NB4 (cell line): ENCODE data around the gene ZFHX3.

Experiments used
- MYC ChIP-seq: IDR thresholded peaks from 2 replicates; pipeline ENCODE4 v1.6.1; 2011; ENCODE audit warnings: low read depth, low read length
- POLR2A ChIP-seq: IDR thresholded peaks from 2 replicates; pipeline ENCODE4 v1.6.1; 2011; ENCODE audit warnings: mild to moderate bottlenecking; ENCODE audit not compliant: insufficient read length; ENCODE audit errors: extremely low read depth
- TF ChIP-seq, protein P1 (sequence below): IDR thresholded peaks from one replicate; pipeline ENCODE4 v1.5.1; 2012; ENCODE audit warnings: low read depth, low read length
- TF ChIP-seq, protein P2 (sequence below): IDR thresholded peaks from 2 replicates; pipeline ENCODE4 v1.6.1; 2011; ENCODE audit warnings: low read depth, low read length

DNA sequence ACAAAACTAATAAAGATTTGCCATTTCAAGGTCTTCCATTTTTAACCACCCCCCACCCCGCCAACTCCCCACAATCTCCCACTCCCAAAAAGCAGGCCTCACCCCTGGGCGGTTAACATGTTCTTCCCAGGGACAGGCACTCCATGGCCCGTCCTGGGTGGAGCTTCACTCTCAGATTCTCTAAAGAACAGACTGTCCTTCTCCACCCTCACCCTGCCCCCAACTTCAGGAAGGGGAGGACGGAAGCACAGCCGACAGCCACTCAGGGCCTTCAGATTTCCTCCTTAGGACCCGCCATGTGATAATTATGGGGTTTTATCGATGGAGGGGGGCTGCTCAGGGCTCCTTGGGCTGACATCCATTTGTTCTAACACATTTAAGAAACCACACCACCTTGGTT is 61.9 kb downstream of the ZFHX3 start:
- TF ChIP-seq POLR2A (no peak), MYC (no peak)
- TF ChIP-seq, protein P1, sequence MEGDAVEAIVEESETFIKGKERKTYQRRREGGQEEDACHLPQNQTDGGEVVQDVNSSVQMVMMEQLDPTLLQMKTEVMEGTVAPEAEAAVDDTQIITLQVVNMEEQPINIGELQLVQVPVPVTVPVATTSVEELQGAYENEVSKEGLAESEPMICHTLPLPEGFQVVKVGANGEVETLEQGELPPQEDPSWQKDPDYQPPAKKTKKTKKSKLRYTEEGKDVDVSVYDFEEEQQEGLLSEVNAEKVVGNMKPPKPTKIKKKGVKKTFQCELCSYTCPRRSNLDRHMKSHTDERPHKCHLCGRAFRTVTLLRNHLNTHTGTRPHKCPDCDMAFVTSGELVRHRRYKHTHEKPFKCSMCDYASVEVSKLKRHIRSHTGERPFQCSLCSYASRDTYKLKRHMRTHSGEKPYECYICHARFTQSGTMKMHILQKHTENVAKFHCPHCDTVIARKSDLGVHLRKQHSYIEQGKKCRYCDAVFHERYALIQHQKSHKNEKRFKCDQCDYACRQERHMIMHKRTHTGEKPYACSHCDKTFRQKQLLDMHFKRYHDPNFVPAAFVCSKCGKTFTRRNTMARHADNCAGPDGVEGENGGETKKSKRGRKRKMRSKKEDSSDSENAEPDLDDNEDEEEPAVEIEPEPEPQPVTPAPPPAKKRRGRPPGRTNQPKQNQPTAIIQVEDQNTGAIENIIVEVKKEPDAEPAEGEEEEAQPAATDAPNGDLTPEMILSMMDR, result no peak
- TF ChIP-seq, protein P2, sequence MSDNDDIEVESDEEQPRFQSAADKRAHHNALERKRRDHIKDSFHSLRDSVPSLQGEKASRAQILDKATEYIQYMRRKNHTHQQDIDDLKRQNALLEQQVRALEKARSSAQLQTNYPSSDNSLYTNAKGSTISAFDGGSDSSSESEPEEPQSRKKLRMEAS, result no peak
